NCI-H510A treated with DMSO at 0.1 percent for 48 hours (cell line): ENCODE measurements around the gene SEL1L.
"Not testable (repeated sequence)": the region's sequence is repeated elsewhere in the genome, so short reads cannot be mapped to it uniquely, and the experiment has no call there.

Source experiments
- DNase-seq: peaks from one replicate; lab custom pipeline; 2025; lab: John Stamatoyannopoulos, UW

The SEL1L gene

DNA sequence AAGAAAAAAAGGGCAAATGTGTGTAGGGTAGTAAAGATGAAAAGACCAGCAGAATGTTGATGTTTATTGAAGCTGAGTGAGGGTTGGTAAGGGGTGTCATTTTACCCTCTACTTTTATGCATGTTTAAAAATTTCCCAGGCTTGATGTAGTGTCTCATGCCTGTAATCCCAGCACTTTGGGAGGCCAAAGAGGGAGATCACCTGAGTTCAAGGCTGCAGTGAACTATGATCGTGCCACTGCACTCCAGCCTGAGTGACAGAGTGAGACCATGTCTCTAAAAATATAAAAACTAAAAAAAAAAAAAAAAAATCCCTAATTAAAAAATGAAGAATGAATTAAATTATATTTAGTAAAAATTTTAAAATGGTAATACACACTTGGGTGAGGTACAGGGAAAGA is 8.5 kb downstream of the SEL1L start:
- no peak for DNase-seq

DNA sequence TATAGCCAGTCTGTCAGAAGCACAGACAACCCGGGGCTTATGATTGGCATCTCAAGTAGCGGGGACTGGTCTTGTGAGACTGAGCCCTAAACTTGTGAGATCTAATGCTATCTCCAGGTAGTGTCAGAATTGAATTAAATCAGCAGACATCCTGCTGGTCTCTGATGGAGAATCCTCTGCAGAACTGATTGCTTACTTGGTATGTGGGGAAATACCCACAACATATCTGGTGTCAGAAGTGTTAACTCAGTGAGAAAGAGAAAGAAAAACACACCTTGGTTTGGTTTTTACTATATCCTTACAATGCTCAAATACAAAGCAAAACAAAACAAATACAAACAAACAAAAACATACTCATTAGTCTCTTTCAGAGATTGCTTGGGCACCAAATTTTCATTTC is 10.0 kb downstream of the SEL1L start:
- DNase-seq: no peak

DNA sequence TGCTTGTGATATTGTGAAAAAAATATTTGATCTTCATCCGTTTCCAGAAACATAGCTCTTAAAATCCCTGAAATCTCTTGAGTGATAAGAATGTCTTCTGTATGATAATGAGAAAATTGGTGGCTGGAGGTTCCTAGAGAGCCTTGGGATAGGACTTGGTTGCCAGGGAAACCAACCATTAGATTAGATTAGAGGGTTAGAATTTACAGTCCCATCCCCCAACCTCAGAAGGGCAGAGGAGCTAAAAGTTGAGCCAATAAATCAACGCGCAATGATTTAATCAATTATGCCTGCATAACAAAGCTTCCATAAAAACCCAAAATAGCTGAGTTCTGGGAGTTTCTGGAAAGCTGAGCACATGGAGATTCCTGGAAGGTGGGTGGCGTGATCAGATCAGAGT is 10.6 kb downstream of the SEL1L start:
- no peak for DNase-seq

DNA sequence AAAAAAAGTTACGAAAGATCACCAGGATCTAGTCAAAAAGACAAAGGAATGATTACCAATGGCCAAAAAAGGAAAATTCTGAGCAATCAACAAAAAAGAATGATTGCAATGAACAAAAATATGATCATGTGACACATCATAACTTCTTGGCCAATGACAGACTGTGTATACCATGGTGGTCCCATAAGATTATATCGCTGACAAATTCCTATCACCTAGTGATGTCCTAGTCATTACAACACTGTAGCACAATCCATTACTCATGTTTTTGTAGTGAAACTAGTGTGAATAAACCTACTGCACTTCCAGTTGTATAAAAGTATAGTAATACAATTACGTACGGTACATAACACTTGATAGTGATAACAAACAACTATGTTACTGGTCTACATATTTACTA is 12.3 kb downstream of the SEL1L start:
- DNase-seq: no peak

DNA sequence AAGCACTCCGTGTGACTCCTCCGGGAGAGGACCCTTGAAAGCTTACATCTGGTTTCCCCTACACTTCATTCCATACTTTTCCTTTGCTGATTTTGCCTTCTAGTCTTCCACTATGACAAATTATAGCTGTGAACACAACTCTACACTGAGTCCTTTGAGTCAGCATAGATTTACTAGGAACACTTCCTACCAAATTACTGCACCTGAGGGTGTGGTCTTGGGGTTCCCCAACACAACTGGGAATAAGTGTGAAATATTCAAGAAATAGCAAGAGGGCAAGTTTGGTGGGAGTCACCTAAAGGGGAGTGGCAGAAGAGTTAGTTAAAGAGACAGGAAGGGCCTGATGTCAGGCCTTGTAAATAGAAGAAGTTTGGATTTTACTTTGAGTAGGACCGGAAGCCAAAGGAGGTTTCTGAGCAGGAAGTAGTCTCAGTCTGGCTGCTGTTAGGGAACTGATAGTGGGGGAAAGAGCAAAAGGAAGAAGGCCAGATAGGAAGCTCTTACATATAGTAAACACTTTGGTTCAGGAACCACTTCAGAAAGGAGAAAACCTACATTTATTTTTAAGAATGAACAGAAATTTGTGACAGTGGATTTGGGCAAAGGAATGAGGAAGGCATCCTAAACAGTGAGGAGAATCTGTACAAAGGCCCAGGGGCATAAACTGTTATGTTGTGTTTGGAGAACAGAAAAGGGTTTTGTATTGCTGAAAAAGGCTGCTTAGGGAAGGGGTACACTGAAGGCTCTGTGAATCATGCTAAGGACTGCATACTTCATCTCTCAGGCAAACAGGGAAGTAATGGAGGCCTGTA is 14.2 kb downstream of the SEL1L start:
- DNase-seq: no peak

DNA sequence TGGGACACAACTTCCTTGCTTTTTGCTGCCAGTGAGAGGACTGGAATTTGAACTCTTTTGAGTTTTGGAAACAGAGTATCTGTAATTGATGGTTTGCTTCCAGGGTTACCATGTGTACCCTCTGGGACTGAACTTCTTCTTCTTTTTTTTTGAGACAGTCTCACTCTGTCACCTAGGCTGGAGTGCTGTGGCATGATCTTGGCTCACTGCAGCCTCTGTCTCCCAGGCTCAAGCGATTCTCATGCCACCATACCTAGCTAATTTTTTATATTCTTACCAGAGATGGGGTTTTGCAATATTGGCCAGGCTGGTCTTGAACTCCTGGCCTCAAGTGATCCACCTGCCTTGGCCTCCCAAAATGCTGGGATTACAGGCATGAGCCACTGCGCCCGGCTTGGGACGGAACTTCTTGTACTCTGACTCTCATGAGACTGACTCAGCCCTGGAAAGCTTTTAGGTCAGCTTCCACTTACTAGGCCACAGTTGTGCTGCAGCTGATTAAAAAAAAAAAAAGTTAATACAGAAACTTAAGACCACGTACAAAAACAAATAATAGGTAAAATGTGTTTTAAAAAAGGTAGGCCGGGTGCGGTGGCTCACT is 15.8 kb downstream of the SEL1L start:
- DNase-seq: no peak

DNA sequence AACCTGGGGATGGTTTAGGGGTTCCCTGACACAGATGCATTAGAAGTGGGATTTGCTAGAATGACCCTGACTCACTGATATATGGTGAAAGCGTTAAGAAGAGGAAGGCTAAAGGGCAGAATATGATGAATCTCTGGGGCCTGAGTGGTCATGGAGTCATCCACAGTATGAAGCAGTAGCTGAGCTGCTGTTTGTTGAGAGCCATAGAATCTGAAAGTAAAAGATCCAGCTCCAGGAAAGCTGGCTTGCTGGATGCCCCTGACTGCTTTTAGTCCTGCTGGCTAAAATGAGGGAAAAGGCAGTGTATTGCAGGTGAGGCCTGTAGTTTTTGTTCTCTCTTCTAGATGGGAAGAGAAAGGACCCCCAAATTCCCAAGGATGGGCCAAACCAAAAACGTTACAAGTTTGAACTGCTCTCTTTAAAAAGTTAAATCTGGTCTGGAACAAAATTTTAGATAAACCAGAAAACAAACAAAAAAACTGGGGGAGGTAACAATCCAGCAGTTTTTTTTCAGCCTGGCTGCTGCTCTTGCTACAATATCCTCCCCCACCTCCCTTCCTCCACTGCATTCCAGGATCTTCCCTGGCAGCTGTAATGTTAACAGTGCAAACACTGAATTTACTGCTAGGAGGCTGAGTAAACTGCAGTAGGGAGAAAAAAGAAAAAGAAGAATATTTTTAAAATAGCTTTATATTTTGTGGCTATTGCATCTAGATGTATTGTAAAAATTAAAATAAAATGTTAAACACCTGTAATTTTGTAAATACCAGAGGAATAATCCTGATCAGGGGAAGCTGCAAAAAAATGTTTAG is 16.5 kb downstream of the SEL1L start:
- no peak for DNase-seq

DNA sequence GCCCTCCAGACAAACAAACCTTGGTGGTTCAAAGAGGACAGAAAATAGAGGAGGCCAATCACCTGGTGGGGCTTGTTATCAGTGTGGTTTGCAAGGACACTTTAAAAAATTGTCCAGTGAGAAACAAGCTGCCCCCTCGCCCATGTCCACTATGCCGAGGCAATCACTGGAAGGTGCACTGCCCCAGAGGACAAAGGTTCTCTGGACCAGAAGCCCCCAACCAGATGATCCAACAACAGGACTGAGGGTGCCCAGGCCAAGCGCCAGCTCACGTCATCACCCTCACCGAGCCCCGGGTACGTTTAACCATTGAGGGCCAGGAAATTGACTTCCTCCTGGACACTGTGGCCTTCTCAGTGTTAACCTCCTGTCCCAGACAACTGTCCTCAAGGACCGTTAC is 17.7 kb downstream of the SEL1L start:
- DNase-seq: not testable (repeated sequence)

DNA sequence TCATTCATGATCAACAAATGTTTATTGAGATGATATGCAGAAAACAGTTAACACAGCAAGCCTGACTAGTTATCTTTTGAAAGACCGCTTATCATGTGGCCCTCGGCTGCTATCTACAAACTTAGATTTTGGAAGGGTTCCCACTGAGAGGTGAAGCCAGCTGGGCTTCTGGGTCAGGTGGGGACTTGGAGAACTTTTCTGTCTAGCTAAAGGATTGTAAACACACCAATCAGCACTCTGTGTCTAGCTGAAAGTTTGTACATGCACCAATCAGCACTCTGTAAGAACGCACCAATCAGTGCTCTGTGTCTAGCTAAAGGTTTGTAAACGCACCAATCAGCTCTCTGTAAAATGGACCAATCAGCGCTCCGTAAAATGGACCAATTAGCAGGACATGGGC is 20.8 kb downstream of the SEL1L start:
- not testable (repeated sequence) for DNase-seq

DNA sequence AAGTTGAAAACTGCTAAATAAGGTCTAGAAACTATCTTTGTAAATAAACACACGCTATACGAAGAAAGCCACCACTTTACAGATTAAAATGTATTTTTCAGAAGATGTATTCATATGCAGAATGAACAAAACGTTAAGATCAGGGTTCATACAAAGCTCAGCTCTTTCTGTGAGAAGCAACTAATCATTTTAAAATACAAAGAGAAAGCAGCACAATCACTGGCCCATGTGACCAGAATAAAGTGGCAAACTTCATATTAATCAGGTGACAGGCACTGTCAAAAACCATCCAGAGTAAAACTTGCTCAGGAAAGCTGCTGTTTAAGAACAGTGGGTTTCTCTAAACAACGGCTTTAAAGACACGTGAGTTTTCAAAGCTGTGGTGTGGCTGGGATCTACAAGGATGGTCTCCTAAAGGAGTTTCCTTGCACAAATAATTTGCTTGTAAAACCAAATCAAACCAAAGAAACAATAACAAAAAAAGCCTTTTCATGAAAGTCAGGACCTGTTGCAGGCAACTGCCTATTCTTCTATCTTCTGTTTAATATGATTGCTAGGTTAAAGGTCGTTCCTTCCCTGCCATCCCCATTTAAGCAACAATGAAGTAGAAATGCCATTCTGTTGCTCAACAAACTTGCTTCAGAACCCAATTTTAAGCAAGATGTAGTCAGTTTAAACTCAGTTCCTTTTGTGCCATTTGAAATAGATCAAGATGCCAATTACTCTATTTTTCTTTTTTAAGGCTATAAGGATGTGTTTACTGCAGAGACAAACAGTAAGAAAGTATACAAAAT is 22.3 kb downstream of the SEL1L start:
- no peak for DNase-seq

DNA sequence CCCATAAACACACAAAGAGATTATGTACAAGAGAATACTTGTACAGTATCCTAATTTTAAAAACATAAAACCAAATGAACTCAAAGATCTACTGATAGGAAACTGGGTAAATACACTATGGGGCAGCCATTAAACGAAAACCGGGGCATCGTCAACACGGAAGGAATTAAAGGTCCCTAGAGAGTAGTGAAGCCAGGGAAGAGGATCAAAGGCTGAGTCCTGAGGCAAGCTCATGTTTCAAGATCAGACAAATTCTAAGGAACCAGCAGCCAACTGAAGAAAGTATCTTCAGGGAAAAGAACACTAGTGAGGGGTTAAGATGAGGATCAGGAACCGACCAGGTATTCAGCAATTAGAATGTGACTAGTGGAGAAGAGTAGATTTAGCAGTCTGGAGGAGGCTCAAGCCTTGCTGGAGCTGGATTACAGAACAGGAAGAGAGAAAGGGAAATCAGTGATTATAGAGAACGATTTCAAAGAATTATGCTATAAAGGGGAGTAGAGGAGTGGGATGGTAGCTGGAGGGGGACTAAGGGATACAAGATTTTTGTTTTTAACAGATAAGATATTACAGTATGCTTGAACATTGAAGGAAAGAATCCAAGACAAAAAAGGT is 23.7 kb downstream of the SEL1L start:
- DNase-seq: no peak

DNA sequence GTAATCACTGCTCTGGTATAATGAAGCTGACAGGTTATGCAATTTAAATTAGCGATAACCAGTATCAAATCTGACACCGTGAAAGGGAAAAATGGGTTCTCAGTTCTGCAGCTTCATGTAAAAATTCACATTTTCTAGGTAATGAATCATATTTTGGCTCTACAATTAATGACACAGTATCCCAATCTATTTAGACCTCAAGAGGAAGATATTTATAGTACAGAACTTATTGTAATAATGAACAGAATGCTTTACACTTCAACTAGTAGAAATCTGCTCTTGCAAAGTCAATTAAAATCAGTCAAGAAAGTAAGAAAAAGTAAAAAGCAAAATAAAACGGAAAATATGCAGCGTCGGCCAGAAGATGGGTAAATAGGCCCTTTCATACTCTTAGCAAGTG is 24.3 kb downstream of the SEL1L start:
- no peak for DNase-seq

DNA sequence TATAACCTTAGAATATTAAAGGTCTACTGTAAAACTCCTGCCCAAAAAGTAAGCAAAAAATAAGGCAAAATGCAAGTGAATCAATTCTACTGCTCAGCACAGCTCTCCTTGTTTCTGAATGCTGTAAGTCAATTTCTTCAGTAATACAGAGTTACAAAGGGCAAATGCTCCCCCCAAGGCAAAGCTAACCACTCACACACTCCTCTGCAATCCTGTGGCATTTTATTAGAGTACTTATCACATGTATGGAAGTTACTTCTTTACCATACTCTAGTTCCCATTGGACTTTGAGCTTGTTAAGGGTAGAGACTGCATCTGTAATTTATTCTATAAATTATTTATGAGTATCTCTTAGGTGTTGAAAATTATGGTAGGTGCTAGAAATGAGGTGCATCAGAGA is 27.2 kb downstream of the SEL1L start:
- DNase-seq: no peak

DNA sequence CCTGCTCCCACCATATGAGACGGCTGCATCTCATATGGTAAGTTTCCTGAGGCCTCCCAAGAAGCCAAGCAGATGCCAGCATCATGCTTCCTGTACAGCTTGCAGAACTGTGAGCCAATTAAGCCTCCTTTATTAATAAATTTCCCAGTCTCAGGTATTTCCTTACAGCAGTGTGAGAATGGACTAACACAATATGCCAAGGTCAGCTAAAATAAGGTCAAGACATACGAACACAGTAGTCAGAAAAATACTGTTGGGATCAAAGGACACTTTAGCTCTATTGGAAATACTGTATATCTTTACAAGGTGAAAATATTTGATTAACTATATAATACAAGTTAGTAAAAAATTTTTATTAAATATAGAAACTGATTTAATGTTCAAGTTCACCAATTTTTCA is 28.8 kb downstream of the SEL1L start:
- no peak for DNase-seq

DNA sequence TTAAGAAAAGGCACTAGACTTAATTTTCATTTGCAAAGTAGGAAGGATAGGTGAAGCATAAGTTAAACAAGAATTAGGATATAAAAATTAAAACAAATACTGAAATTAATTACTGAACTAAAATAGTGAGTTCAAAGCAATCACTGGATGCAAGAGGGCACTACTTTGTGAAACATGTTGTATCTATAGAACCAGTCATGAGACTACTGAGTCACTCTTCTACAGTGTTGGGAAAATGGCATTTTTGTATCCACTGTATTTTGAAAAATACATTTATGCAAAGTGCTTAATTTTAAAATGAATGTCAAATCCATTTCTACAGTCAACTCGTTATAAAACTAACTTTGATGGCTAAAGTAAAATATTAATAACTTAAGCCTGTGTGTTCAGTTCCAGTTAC is 47.9 kb downstream of the SEL1L start:
- DNase-seq: no peak

DNA sequence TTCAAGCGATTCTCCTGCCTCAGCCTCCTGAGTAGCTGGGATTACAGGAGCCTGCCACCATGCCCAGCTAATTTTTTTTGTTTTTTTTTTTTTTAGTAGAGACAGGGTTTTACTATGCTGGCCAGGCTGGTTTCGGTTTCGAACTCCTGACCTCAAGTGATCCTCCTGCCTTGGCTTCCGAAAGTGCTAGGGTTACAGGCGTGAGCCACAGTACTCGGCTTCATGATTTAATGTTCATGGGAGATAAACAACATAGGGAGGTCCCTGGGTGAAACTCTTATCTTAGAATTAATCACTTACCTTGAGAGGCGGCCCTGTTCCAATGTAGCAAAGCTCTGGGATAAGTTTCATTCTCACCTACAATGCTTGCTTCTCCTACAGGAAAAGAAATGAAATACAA is 48.3 kb downstream of the SEL1L start:
- DNase-seq: no peak

DNA sequence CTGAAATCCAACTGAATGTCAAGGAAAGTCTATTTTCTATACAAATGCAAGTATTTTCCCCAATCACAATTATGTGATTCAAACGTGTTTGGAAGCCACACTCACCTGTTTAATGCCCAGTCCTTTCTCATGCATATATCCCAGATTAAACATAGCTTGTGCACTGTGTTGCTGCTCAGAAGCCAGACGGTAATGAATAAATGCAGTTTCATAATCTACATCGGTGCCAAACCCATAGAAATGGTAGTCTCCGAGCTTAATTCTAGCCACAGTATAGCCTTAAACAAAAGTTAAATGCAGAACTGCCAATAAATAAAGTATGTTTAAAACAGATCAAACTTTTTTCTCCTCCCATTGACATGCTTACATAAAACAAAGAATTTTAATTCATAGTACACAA is 49.5 kb downstream of the SEL1L start:
- no peak for DNase-seq

DNA sequence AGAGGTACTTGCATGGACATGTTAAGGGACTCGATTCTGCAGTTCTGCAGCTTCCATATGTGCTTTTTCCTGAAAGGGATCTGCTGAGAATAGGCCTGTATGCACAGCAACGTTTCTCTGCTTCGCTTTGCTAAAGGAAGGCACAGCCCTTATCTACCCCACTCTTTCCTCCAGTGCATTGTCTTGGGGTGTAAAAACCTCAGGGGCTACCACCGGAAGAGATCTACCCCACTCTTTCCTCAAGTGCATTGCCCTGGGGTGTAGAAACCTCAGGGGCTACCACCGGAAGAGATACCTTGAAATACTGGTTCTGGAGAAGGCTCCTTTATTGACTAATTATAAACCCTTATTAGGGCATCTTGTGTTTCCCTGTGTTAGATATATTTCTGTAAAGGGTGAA is 52.9 kb downstream of the SEL1L start:
- no peak for DNase-seq

DNA sequence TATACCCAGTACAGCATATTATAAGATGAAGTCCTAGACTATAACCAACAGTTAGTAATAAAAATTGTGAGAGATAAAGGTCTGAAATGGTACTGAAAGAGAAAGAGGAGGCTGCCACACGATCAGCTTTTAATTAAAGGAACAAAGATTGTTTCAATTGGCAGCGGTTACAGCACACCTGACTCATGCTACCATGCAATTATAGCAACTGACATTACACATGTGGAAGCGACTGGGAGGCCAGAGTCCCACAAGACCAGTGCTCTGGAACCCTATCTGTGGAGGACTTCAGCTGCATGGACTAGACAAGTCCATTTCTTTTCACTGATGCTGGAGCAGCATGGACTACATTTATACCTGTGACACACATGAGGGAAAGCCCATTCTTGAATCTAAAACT is 55.2 kb downstream of the SEL1L start:
- no peak for DNase-seq

DNA sequence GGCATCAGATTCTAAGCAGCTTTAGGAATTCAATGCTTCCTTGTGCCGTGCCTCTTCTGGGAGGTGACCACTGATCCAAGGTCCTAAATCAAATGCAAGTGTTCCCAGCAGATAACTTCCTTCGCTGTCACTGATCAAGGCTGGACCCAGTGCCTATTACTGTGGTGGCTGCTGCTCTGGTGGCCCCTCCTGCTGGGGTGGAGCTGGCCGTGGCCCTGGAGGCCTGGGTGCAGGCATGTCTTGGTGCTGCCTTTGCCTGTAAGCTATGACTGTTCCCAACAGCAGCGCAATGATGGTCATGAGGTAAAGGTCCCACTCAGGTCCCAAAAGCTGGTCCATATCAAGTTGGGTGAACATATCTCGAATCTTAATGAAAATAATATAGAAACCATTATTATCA is 56.8 kb downstream of the SEL1L start:
- DNase-seq: no peak

DNA sequence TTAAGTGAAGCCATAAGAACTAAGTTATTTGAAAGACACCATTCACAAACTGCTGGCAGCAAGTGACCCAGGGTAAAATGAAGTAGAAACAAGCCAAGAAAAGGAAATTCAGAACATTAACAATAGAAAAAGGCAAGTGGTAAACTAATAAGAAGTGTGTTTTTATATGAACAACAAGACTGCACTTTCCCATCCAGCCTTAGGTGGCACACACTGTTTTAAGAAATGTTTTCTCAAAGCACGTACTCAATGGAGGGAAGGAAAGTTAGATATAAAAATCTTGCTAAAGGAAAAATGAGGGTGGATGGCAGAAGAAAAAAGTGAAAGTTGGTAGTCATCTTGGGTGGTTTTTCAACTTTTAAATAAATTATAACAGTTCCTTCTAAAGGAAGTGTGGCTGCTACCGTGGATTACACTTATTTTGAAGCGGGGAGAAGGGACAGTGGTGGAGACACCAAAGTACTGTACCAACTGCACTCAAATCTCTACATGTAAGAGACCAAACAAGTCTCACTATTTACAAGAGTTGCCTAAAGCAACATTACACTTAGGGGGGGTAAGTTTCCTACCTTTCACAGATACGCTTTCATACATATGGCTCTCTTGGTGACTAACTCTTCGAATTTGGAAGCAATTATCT is 58.8 kb downstream of the SEL1L start:
- no peak for DNase-seq

DNA sequence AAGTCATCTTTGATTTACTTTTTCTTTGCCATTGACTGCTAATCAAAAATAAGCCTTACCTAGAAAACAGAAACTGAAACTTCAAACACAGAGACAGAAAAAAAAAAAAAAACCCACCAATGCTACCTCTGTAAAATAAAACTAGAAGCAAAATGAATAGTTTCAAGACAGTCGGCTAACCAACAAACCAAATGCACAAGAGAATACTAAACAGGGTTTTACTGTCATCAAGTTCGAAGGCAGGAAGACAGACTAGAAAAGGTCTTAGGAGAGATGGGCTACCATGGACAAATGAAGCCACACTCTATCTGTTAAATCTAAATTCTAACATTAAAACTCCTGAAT is 59.5 kb downstream of the SEL1L start:
- DNase-seq: no peak
